Gastrocnemius medialis (tissue), 4 donors: ENCODE data around the gene DIP2C.
"Not testable (repeated sequence)": the region's sequence is repeated elsewhere in the genome, so short reads cannot be mapped to it uniquely, and the experiment has no call there.

Experiments used
- POLR2A ChIP-seq, 2 donors: fragments of 450-650 bp; IDR thresholded peaks; one replicate each; pipeline ENCODE4 v1.6.1; 2017; ENCODE audit warnings: antibody characterized with exemption in 2 of 2, mild to moderate bottlenecking in 2 of 2, moderate library complexity in 2 of 2
- TF ChIP-seq, protein P1 (sequence below), 5 experiments: fragments of 450-650 bp in 3 of 5; fragments of 200-600 bp in 2 of 5; sonication (generic) in 2 of 5; IDR thresholded peaks in 4 of 5; conservative IDR thresholded peaks in 1 of 5; 1 replicate in 4 of 5; 2 replicates in 1 of 5; pipeline ENCODE4 v1.5.1; 2016 to 2019; ENCODE audit warnings: antibody characterized with exemption in 5 of 5, mild to moderate bottlenecking in 3 of 5, moderate library complexity in 3 of 5

DNA sequence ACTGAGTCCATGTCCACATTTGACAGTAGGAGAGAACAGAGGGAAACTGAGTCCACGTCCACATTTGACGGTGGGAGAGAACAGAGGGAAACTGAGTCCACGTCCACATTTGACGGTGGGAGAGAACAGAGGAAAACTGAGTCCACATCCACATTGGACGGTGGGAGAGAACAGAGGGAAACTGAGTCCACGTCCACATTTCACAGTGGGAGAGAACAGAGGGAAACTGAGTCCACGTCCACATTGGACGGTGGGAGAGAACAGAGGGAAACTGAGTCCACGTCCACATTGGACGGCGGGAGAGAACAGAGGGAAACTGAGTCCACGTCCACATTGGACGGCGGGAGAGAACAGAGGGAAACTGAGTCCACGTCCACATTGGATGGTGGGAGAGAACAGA lies 42.4 kb downstream of the DIP2C start:
- not testable (repeated sequence) for TF ChIP-seq POLR2A (IDR thresholded peaks at IDR 0.05)
- TF ChIP-seq, protein P1, sequence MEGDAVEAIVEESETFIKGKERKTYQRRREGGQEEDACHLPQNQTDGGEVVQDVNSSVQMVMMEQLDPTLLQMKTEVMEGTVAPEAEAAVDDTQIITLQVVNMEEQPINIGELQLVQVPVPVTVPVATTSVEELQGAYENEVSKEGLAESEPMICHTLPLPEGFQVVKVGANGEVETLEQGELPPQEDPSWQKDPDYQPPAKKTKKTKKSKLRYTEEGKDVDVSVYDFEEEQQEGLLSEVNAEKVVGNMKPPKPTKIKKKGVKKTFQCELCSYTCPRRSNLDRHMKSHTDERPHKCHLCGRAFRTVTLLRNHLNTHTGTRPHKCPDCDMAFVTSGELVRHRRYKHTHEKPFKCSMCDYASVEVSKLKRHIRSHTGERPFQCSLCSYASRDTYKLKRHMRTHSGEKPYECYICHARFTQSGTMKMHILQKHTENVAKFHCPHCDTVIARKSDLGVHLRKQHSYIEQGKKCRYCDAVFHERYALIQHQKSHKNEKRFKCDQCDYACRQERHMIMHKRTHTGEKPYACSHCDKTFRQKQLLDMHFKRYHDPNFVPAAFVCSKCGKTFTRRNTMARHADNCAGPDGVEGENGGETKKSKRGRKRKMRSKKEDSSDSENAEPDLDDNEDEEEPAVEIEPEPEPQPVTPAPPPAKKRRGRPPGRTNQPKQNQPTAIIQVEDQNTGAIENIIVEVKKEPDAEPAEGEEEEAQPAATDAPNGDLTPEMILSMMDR (IDR thresholded peaks at IDR 0.05 in 4 of 5, conservative IDR thresholded peaks at IDR 0.05 in 1 of 5) = not testable (repeated sequence)
